Activated T-cell treated with anti-CD3 and anti-CD28 coated beads for 1 hour (primary cell): ENCODE results near the gene ZNF850.

Experiments used
- DNase-seq: peaks from one replicate; pipeline ENCODE4 v3.0.0-alpha.2; 2020; ENCODE audit warnings: low read depth

Gene ZNF850

DNA sequence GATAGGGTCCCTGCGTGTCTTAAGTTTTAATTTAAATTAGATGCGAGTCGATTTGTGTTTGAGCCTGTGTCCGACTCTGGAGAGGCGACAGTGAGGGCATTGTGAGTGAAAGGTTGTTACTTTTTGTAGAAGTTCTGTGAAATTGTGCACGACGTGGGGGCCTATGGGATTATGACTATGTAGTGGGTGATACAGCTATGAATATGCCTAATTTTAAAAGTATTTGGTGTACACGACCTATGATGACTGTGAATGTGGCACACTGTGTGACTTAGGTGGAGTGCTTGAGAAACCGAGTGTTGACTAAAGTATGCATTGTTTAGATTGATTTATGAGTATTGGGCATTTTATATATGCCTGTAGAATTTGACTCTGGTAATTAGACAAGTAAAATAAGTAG, 84.5 kb downstream of the ZNF850 start:
- no peak for DNase-seq

GRCh38 chr19:36687214-36688056, 85.2 kb downstream of the ZNF850 start, which contains the start of gene ZNF567:
Gene ZNF567 (plus strand): TSS chr19:36687612. CDS start chr19:36694868, 7,256 bp downstream.
- DNase-seq, result peak; percentile 97

- DNase-seq, result no peak
Observed at GRCh38 chr19:36686365-36687213, 86.0 kb downstream of the ZNF850 start.

GRCh38 chr19:36685835-36686234, 86.8 kb downstream of the ZNF850 start:
- no peak for DNase-seq

- no peak for DNase-seq
Observed at GRCh38 chr19:36679455-36679854, 93.2 kb downstream of the ZNF850 start.

DNA sequence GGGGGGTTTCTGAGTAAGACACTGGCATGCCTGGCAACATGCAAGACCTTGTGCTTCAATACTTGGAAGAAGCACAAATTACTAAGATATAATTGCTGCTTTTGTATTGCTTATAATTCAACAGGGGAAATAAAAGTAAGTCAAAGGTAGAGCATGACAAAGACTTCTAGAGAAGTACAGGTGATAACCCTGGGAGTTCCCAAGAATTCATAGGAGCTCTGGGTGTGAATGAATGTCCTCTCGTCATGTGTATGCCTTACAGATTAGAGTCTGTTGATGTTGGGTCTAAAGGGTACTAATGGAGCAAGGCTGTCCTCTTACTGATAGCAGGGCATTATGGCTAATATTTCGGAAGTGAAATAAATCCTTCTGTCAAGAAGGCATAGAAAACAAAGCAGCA, 98.4 kb downstream of the ZNF850 start:
- no peak for DNase-seq

DNA sequence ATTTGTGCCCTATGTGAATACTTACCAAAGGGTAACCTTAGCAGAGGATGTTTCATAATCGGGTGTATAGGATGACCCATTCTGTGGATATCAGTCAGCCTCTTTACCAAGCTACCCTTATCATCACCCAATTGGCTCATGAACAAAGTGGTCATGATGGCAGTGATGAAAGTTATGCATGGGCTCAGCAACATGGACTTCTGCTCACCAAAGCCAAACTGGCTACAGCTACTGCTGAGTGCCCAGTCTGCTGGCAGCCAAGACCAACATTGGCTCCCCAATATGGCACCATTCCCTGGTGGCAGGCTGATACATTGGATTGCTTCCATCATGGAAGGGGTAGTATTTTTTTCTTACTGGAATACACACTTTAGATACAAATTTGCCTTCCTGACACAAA, 100.2 kb downstream of the ZNF850 start:
- no peak for DNase-seq

GRCh38 chr19:36668646-36669045, 104.0 kb downstream of the ZNF850 start:
- DNase-seq, result no peak

DNA sequence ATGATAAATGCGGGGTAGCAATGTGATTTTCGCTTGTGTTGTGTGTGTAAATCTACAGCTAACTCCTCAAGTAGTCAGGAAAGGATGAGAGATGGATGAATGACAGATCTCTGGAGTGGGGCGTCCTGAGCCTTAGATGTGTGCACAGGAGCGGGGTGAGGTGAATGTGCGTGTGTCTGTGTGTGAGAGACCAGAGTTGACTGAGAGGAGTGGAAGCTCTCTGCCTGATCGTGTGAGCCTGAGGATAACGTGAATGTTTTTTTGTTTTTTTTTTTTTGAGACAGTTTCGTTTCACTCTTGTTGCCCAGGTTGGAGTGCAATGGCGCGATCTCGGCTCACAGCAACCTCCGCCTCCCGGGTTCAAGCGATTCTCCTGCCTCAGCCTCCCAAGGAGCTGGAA, 106.8 kb downstream of the ZNF850 start:
- no peak for DNase-seq
